GM19372 (cell line): Measurements from ENCODE around the gene PEX19.

Experiments used
- ATAC-seq: cut with Tn5 transposase; IDR thresholded peaks from one replicate; pipeline ENCODE4 v1.9.1; 2021; ENCODE audit warnings: mild to moderate bottlenecking, low read depth, moderate library complexity; ENCODE audit not compliant: unreplicated experiment

Gene PEX19

DNA sequence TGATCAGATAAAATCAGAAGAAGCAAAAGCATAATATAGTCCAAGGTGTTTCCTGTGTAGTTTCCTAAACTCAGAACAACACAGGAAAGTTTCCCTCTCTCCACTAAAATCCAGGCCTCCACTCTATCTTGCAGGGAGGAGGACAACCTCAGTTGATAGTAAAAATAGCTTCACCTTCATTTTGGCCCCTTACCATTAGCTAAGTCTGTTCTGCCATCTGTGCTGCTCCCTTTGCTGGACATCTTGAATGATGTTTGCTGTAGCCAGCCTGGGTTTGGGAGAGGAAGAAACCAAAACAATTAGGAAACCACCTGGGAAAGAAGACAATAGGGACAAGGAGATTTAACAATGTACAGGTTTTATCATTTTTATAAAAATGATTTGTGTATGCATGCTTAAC, 41.2 kb downstream of the PEX19 start:
- ATAC-seq = no peak

DNA sequence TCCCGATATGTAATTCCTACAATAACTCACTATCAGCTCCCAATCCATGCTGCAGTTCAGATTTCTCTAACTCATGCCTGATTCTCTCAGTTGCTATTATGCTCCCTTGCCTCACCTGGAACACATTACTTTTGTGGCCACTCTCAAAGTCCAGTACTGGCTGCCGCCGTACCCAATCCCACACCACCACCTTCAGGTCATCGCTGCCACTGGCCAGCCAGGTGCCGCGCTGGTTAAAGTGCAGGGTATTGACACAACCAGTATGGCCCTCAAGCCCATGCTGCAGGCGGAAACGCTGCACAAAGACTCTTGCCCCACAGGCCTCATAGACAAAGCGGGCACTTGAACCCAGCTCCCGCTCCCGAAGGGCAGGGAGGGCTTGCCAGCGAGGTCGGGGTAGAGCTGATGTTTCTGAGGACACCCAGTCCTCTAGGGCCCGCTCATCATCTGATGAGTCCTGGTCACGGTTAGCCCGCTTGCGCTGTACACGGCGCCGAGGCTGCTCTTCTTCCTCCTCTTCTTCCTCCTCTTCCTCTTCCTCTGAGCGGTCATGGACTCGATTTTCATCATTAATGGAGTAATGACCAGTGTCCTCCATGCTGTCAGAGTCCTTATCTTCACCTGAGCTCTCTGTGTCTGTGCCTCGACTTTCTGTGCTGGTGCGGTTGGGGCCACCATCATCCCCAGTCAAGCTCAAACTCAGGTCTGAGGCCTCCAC, 45.2 kb downstream of the PEX19 start:
- no peak for ATAC-seq

DNA sequence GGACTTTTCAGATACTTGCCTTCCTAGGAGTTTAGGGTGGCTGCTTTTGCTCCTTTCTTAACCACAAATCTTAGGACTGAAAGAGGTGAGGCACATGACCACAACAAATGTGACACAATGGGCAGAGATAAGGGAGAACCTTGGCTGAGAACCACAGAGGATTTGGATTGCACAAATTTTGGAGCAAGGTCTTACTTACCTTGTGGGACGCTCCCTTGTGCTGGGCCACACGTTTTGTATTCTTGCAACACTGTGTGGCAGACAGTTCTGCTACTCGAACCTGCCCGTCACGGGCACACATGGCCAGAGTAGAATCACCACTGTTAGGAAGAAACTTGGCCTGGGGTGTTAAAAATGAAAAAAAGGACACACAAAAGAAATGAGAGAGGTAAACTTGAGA, 46.5 kb downstream of the PEX19 start:
- ATAC-seq = no peak

DNA sequence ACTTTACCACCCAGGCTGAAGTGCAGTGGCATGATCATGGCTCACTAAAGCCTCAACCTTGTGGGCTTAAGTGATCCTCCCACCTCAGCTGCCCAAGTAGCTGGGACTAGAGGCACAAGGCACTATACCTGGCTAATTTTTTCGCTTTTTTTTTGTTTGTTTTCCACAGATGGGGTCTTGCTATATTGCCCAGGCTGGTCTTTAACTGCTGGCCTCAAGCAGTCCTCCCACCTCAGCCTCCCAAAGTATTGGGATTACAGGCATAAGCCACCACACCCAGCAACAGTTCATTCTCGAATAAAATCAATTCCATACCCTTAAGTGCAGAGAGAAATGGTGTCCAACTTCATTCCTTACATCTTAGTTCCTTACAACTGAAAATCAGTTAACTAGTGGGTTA, 47.4 kb downstream of the PEX19 start:
- no peak for ATAC-seq

DNA sequence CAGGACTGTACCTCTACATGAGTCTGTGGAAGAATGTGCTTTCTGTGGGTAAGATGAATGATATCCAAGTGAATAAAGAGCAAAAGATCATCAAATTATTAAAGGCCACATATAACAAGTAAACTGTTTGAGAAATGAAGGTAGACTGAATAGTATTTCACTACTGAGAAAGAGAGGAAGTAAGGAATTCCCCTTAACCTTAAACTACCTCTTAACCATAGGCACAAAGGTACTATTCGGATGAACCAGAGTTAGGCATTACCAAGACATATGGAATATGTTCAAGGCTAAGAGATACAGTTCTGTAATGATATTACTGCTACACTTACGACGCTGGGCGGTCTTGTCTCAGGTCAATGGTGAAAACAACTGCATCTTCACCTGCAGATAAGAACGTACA, 48.1 kb downstream of the PEX19 start:
- ATAC-seq = no peak

DNA sequence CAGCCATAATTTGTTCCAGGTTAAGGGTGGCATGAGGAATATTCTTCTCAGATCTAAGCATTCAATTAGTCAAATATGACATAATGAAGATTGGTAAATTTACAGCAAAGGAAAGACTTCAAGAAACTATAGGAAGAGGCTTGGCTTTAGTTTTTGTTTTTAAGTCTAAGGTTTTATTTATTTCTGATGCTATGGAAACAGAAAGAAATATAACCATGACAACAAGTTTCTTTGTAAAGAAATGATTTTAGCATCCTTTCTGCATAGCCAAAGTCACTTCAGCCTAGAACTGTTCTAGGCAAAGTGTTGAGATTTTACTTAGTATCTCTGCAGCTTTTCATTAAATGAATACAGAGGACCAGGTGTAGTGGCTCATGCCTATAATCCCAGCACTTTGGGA, 52.0 kb downstream of the PEX19 start:
- no peak for ATAC-seq

DNA sequence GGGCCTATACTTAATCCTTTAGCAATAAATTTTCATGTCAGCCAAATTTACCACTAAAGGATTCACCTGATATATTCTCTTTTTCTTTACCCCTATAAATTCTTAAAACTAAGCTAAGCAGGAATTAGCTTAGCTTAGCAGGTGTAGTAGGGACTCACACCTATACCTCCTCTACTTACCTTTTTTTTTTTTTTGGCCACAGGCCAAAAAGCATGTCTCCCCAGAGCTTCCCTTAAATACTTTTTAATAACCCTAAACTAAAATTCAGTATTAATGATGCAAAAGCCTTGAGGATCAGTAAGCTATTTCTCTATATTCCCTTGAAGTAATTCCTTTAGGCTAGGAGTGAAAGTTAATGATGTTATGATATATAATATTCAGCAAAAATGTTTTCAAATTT, 56.5 kb downstream of the PEX19 start:
- ATAC-seq = no peak

DNA sequence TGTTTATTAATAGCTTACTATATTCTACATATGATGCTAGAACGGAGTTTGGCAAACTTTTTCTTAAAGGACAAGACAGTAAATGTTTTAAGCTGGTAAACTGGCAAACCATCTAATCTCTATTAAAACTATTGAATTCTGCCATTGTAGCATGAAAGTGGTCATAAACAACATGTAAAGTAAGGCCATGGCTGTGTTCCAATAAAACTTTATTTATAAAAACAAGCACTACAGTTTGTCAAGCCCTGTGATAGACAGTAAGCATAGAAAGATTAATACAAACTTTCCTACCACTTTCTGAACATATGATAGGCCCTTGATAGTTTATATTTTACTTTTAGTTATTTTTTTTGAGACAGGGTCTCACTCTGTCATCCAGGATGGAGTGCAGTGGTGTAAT, 57.4 kb downstream of the PEX19 start:
- no peak for ATAC-seq

DNA sequence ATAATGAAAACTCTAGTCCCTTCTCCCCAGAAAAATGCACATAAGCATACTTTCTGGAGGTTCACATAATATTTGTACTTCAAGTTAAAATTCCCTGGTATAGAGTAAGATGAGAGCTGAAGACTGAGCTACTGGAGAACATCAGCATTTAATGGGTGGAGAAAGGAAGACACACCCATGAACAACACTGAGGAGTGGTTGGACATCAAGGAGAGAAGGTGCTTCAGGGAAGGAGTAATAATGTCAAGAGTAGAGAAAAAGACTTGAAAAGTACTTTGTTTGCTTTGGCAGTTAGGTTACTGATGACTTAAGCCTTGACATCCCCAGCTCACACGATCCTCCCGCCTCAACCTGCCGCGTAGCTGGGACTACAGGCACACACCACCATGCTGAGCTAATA, 57.9 kb downstream of the PEX19 start:
- no peak for ATAC-seq
